Hepatocyte (in vitro differentiated cells): ENCODE measurements around the gene GARIN5B. TPM values are rescaled to one million over a fixed set of nuclear protein-coding genes. Genes with fewer than 3 reads are reported as not detected.

Experiments
- DNase-seq: peaks from one replicate; pipeline ENCODE4 v3.0.0-alpha.2; 2016; ENCODE audit warnings: low spot score
- H2AFZ ChIP-seq: fragments of 200-600 bp; sonication (generic); 2 replicates; pipeline ENCODE4 v1.6.0; 2016; ENCODE audit warnings: antibody characterized with exemption, mild to moderate bottlenecking
- H3K27ac ChIP-seq: fragments of 200-600 bp; sonication (generic); 2 replicates; pipeline ENCODE4 v1.5.1; 2016; ENCODE audit warnings: mild to moderate bottlenecking
- H3K27me3 ChIP-seq: fragments of 200-600 bp; sonication (generic); 2 replicates; pipeline ENCODE4 v1.6.1; 2016
- H3K36me3 ChIP-seq: fragments of 200-600 bp; sonication (generic); replicated peaks from 2 replicates; pipeline ENCODE4 v1.5.1; 2016; ENCODE audit warnings: low read depth; ENCODE audit not compliant: insufficient read depth
- H3K4me1 ChIP-seq: fragments of 200-600 bp; sonication (generic); 2 replicates; pipeline ENCODE4 v1.5.1; 2016; ENCODE audit warnings: mild to moderate bottlenecking, moderate library complexity; ENCODE audit not compliant: insufficient read depth
- H3K4me2 ChIP-seq: fragments of 200-600 bp; sonication (generic); 2 replicates; pipeline ENCODE4 v1.6.0; 2016
- H3K4me3 ChIP-seq: fragments of 200-600 bp; sonication (generic); 2 replicates; pipeline ENCODE4 v1.5.1; 2016; ENCODE audit warnings: mild to moderate bottlenecking
- H3K79me2 ChIP-seq: fragments of 200-600 bp; sonication (generic); 2 replicates; pipeline ENCODE4 v1.6.0; 2017; ENCODE audit warnings: mild to moderate bottlenecking
- H3K9me2 ChIP-seq: fragments of 200-600 bp; sonication (generic); replicated peaks from 2 replicates; pipeline ENCODE4 v1.6.0; 2017; ENCODE audit warnings: mild to moderate bottlenecking; ENCODE audit not compliant: insufficient read depth
- H3K9me3 ChIP-seq: fragments of 200-600 bp; sonication (generic); 2 replicates; pipeline ENCODE4 v1.5.1; 2016; ENCODE audit warnings: low read depth, mild to moderate bottlenecking
- H4K20me1 ChIP-seq: fragments of 200-600 bp; sonication (generic); 2 replicates; pipeline ENCODE4 v1.6.0; 2016; ENCODE audit warnings: mild to moderate bottlenecking; ENCODE audit not compliant: insufficient read depth, poor library complexity, severe bottlenecking
- EZH2 ChIP-seq: fragments of 200-600 bp; sonication (generic); IDR thresholded peaks from 2 replicates; pipeline ENCODE4 v1.6.1; 2016; ENCODE audit warnings: antibody characterized with exemption, mild to moderate bottlenecking, borderline replicate concordance
- EZH2phosphoT487 ChIP-seq: fragments of 200-600 bp; sonication (generic); IDR thresholded peaks from one replicate; pipeline ENCODE4 v1.6.1; 2018; ENCODE audit warnings: antibody characterized with exemption, mild to moderate bottlenecking, low read depth, moderate library complexity; ENCODE audit not compliant: unreplicated experiment, severe bottlenecking
- WGBS: methylation state at CpG from one replicate; pipeline ENCODE4 v1.1.6; 2016; ENCODE audit warnings: low lambda C conversion rate; ENCODE audit errors: missing lambda C conversion rate; 5-methylcytosine and 5-hydroxymethylcytosine counted together
- polyA plus RNA-seq: library from polyadenylated mRNA; unstranded; fragments of >200 nt; fragmentation: Nextera tagmentation; extraction: Ambion mirVana; gene quantifications from 2 replicates; pipeline ENCODE4 v1.2.1, GENCODE V29; 2016
- total RNA-seq: library from RNA; depleted of rRNA; stranded (reverse); fragments of >200 nt; gene quantifications from 2 replicates; pipeline ENCODE4 v1.2.3, GENCODE V29; 2014
- TF ChIP-seq, protein P1 (sequence below): fragments of 200-600 bp; sonication (generic); IDR thresholded peaks from 2 replicates; pipeline ENCODE4 v1.5.1; 2016; ENCODE audit warnings: antibody characterized with exemption, mild to moderate bottlenecking; ENCODE audit not compliant: poor library complexity

The GARIN5B gene
- total and polyA plus RNA-seq, 2 experiments from 2014 or later, result 0.18 TPM; not detected in 1

GRCh38 chr19:55389386-55390317 is 26.6 kb upstream of the GARIN5B start:
- H3K27me3 ChIP-seq, result no peaks in the 10 kb centered on the region
- peaks cover 27% of the 10 kb centered on the region for H3K4me1 ChIP-seq
- no peaks in the 10 kb centered on the region for H3K36me3 ChIP-seq

DNA sequence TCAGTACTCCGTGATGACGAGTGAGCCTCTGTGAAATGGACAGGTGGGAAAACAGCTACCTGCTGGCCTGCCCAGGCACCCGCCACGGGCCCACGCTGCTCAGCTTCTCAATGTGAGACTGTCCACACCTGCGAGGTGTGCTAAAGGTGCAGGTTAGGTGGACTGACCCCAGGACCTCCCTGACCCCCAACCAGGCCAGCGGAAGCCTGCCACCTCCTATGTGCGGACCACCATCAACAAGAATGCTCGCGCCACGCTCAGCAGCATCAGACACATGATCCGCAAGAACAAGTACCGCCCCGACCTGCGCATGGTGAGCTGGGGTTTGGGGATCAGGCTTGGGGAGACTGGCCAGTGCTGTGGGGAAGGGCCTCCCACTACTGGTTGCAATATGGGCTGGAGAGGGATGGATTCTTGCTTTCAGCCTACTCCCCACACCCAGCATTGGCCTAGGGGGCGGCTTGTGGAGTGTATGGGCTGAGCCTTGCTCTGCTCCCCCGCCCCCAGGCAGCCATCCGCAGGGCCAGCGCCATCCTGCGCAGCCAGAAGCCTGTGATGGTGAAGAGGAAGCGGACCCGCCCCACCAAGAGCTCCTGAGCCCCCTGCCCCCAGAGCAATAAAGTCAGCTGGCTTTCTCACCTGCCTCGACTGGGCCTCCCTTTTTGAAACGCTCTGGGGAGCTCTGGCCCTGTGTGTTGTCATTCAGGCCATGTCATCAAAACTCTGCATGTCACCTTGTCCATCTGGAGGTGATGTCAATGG is 24.9 kb upstream of the GARIN5B start:
- 93% methylated on average over 24 of the region's 24 CpGs for WGBS
- Histone ChIP-seq H3K27ac (no peak overlapping the region), H3K9me2 (no peaks in the 10 kb centered on the region), H4K20me1 (peaks cover 50% of the 10 kb centered on the region), H3K36me3 (no peaks in the 10 kb centered on the region), H3K9me3 (no peaks in the 10 kb centered on the region), H3K79me2 (peaks cover 43% of the 10 kb centered on the region), H3K4me3 (no peak overlapping the region), H3K4me2 (peak overlapping the region; percentile 100), H3K4me1 (peaks cover 37% of the 10 kb centered on the region), H3K27me3 (no peaks in the 10 kb centered on the region), H2AFZ (no peak overlapping the region)
- no peak for DNase-seq
- no peak for TF ChIP-seq EZH2
- TF ChIP-seq, protein P1, sequence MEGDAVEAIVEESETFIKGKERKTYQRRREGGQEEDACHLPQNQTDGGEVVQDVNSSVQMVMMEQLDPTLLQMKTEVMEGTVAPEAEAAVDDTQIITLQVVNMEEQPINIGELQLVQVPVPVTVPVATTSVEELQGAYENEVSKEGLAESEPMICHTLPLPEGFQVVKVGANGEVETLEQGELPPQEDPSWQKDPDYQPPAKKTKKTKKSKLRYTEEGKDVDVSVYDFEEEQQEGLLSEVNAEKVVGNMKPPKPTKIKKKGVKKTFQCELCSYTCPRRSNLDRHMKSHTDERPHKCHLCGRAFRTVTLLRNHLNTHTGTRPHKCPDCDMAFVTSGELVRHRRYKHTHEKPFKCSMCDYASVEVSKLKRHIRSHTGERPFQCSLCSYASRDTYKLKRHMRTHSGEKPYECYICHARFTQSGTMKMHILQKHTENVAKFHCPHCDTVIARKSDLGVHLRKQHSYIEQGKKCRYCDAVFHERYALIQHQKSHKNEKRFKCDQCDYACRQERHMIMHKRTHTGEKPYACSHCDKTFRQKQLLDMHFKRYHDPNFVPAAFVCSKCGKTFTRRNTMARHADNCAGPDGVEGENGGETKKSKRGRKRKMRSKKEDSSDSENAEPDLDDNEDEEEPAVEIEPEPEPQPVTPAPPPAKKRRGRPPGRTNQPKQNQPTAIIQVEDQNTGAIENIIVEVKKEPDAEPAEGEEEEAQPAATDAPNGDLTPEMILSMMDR, result no peak

More at GRCh38 chr19:55389386-55390317, 26.6 kb upstream of the GARIN5B start:
- Histone ChIP-seq H3K4me2 (no peak overlapping the region), H3K9me3 (no peaks in the 10 kb centered on the region), H3K9me2 (no peaks in the 10 kb centered on the region), H4K20me1 (peaks cover 50% of the 10 kb centered on the region), H2AFZ (no peak overlapping the region), H3K27ac (no peak overlapping the region), H3K79me2 (peaks cover 38% of the 10 kb centered on the region), H3K4me3 (no peak overlapping the region)
- DNase-seq, result no peak
- 89% methylated on average over 21 of the region's 21 CpGs for WGBS
- no peak for TF ChIP-seq EZH2
- TF ChIP-seq, protein P1, result no peak

GRCh38 chr19:55386493-55386971 is 23.5 kb upstream of the GARIN5B start:
- H3K27ac ChIP-seq, result peak overlapping the region; percentile 56
- TF ChIP-seq EZH2 (no peak), EZH2phosphoT487 (no peak)
- TF ChIP-seq, protein P1, result no peak
- no peaks in the 10 kb centered on the region for H3K9me3 ChIP-seq
- no peaks in the 10 kb centered on the region for H3K27me3 ChIP-seq
- peaks cover 38% of the 10 kb centered on the region for H3K4me1 ChIP-seq
- peak overlapping the region; percentile 35 for H3K4me3 ChIP-seq
- no peak for DNase-seq
- no peaks in the 10 kb centered on the region for H3K9me2 ChIP-seq
- H3K4me2 ChIP-seq, result peak overlapping the region; percentile 100
- no peaks in the 10 kb centered on the region for H3K36me3 ChIP-seq
- peaks cover 50% of the 10 kb centered on the region for H4K20me1 ChIP-seq
- H3K79me2 ChIP-seq, result peaks cover 53% of the 10 kb centered on the region
- WGBS, result 5% methylated on average over 33 of the region's 33 CpGs
- no peak overlapping the region for H2AFZ ChIP-seq
